ENCODE data around the gene WDPCP. TPM values are rescaled to one million over a fixed set of nuclear protein-coding genes. Genes with fewer than 3 reads are reported as not detected.

Gene WDPCP
- total and polyA plus RNA-seq, 2 of the 13 experiments (the other 11 are each of a cell fraction or from before 2014, with no cell fraction given), result 2.9 to 5.2 TPM

DNA sequence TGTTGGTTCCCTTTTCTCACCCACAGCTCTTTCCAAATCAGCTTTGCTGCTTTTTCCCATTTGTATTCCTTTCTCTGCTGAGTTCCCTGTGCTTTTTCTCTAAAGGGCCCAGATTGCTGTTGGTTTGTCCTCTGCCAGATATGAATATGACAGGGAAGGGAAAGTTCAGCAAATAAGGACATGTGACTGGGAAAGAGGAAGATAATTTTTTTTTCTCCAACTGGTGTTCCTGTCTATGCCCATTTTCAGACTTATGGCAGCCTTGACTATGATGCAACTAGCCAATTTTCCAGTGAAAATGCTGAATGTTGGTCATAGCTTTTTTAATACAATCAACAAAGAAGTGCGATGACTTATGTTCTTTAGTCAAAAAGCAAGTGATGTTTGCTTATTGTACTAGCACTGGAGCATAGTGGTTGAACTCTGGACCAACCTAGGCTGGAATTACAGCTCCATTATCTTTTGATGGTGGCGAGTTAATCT, 8.2 kb upstream of the WDPCP start (continued):
- TF ChIP-seq HOXA5 (CRISPR knock-in tag; IDR thresholded peaks at IDR 0.05), result 0 out of 2 replicates have a peak, but pooled peaks have one; percentile 70
- no peak for TF ChIP-seq KDM5B (CRISPR knock-in tag; IDR thresholded peaks at IDR 0.05; ENCODE audit: borderline replicate concordance)
- no peak for TF ChIP-seq ZNF460 (CRISPR knock-in tag; IDR thresholded peaks at IDR 0.05; ENCODE audit: borderline replicate concordance)
- TF ChIP-seq RXRA (CRISPR knock-in tag; IDR thresholded peaks at IDR 0.05), result no peak
- 0 out of 2 replicates have a peak, but pooled peaks have one; percentile 36 for TF ChIP-seq HMG20B (CRISPR knock-in tag; conservative IDR thresholded peaks at IDR 0.05)
- TF ChIP-seq ZFP1 (CRISPR knock-in tag; IDR thresholded peaks at IDR 0.05), result 0 out of 2 replicates have a peak, but pooled peaks have one; percentile 29
- TF ChIP-seq, protein P1, sequence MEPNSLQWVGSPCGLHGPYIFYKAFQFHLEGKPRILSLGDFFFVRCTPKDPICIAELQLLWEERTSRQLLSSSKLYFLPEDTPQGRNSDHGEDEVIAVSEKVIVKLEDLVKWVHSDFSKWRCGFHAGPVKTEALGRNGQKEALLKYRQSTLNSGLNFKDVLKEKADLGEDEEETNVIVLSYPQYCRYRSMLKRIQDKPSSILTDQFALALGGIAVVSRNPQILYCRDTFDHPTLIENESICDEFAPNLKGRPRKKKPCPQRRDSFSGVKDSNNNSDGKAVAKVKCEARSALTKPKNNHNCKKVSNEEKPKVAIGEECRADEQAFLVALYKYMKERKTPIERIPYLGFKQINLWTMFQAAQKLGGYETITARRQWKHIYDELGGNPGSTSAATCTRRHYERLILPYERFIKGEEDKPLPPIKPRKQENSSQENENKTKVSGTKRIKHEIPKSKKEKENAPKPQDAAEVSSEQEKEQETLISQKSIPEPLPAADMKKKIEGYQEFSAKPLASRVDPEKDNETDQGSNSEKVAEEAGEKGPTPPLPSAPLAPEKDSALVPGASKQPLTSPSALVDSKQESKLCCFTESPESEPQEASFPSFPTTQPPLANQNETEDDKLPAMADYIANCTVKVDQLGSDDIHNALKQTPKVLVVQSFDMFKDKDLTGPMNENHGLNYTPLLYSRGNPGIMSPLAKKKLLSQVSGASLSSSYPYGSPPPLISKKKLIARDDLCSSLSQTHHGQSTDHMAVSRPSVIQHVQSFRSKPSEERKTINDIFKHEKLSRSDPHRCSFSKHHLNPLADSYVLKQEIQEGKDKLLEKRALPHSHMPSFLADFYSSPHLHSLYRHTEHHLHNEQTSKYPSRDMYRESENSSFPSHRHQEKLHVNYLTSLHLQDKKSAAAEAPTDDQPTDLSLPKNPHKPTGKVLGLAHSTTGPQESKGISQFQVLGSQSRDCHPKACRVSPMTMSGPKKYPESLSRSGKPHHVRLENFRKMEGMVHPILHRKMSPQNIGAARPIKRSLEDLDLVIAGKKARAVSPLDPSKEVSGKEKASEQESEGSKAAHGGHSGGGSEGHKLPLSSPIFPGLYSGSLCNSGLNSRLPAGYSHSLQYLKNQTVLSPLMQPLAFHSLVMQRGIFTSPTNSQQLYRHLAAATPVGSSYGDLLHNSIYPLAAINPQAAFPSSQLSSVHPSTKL (CRISPR knock-in tag; IDR thresholded peaks at IDR 0.05), result peak; percentile 67
- peak; percentile 45 for TF ChIP-seq ATF7 (IDR thresholded peaks at IDR 0.05)
- no peak for TF ChIP-seq ATF7 (CRISPR knock-in tag; IDR thresholded peaks at IDR 0.05)
- TF ChIP-seq FOXJ3 (CRISPR knock-in tag; IDR thresholded peaks at IDR 0.05; ENCODE audit: borderline replicate concordance), result peak; percentile 84; the same call in 1 of the 2 replicates
- TF ChIP-seq MBNL3 (CRISPR knock-in tag; conservative IDR thresholded peaks at IDR 0.05), result no peak
- TF ChIP-seq CBX5 (CRISPR knock-in tag; IDR thresholded peaks at IDR 0.05; ENCODE audit: borderline replicate concordance), result no peak
- peak; percentile 47; the same call in 1 of the 2 replicates for TF ChIP-seq POGZ (CRISPR knock-in tag; IDR thresholded peaks at IDR 0.05)
- TF ChIP-seq, protein P2, sequence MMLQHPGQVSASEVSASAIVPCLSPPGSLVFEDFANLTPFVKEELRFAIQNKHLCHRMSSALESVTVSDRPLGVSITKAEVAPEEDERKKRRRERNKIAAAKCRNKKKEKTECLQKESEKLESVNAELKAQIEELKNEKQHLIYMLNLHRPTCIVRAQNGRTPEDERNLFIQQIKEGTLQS (CRISPR knock-in tag; IDR thresholded peaks at IDR 0.05), result peak; percentile 33; the same call in 1 of the 2 replicates
- TF ChIP-seq, protein P3, sequence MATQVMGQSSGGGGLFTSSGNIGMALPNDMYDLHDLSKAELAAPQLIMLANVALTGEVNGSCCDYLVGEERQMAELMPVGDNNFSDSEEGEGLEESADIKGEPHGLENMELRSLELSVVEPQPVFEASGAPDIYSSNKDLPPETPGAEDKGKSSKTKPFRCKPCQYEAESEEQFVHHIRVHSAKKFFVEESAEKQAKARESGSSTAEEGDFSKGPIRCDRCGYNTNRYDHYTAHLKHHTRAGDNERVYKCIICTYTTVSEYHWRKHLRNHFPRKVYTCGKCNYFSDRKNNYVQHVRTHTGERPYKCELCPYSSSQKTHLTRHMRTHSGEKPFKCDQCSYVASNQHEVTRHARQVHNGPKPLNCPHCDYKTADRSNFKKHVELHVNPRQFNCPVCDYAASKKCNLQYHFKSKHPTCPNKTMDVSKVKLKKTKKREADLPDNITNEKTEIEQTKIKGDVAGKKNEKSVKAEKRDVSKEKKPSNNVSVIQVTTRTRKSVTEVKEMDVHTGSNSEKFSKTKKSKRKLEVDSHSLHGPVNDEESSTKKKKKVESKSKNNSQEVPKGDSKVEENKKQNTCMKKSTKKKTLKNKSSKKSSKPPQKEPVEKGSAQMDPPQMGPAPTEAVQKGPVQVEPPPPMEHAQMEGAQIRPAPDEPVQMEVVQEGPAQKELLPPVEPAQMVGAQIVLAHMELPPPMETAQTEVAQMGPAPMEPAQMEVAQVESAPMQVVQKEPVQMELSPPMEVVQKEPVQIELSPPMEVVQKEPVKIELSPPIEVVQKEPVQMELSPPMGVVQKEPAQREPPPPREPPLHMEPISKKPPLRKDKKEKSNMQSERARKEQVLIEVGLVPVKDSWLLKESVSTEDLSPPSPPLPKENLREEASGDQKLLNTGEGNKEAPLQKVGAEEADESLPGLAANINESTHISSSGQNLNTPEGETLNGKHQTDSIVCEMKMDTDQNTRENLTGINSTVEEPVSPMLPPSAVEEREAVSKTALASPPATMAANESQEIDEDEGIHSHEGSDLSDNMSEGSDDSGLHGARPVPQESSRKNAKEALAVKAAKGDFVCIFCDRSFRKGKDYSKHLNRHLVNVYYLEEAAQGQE (IDR thresholded peaks at IDR 0.05; ENCODE audit: borderline replicate concordance in 1 of 2, low read depth in 1 of 2, low read length in 2 of 2), result no peak
- no peak for TF ChIP-seq ZNF660 (CRISPR knock-in tag; IDR thresholded peaks at IDR 0.05; ENCODE audit: borderline replicate concordance, low read depth)
- TF ChIP-seq, protein P4, sequence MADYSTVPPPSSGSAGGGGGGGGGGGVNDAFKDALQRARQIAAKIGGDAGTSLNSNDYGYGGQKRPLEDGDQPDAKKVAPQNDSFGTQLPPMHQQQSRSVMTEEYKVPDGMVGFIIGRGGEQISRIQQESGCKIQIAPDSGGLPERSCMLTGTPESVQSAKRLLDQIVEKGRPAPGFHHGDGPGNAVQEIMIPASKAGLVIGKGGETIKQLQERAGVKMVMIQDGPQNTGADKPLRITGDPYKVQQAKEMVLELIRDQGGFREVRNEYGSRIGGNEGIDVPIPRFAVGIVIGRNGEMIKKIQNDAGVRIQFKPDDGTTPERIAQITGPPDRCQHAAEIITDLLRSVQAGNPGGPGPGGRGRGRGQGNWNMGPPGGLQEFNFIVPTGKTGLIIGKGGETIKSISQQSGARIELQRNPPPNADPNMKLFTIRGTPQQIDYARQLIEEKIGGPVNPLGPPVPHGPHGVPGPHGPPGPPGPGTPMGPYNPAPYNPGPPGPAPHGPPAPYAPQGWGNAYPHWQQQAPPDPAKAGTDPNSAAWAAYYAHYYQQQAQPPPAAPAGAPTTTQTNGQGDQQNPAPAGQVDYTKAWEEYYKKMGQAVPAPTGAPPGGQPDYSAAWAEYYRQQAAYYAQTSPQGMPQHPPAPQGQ (CRISPR knock-in tag; IDR thresholded peaks at IDR 0.05; ENCODE audit: borderline replicate concordance), result no peak
- TF ChIP-seq HNF4A (CRISPR knock-in tag; IDR thresholded peaks at IDR 0.05), result peak; percentile 81

All from HepG2 (cell line).